ES-I3 (cell line): Measurements from ENCODE around the gene RPL22L1.

Source experiments
- H3K36me3 ChIP-seq: 2 replicates; pipeline ENCODE4 v1.6.1; 2013; ENCODE audit warnings: mild to moderate bottlenecking, low read length, control low read depth, moderate library complexity; ENCODE audit not compliant: insufficient read depth
- H3K4me1 ChIP-seq: 2 replicates; pipeline ENCODE4 v1.6.1; 2013; ENCODE audit warnings: mild to moderate bottlenecking, control low read depth, low read length; ENCODE audit not compliant: insufficient read depth
- H3K9ac ChIP-seq: 2 replicates; pipeline ENCODE4 v1.6.1; 2013; ENCODE audit warnings: low read depth, mild to moderate bottlenecking, low read length, moderate library complexity
- H3K9me3 ChIP-seq: 2 replicates; pipeline ENCODE4 v1.6.1; 2013; ENCODE audit warnings: mild to moderate bottlenecking, low read length, moderate library complexity; ENCODE audit not compliant: control insufficient read depth, insufficient read depth

RPL22L1 gene

GRCh38 chr3:170865209-170866094 is 4.5 kb downstream of the RPL22L1 start:
- H3K36me3 ChIP-seq: peaks cover 7% of the 10 kb centered on the region; the same call in 1 of the 2 replicates
- no peaks in the 10 kb centered on the region for H3K9me3 ChIP-seq
- no peak overlapping the region for H3K9ac ChIP-seq
- no peaks in the 10 kb centered on the region for H3K4me1 ChIP-seq

DNA sequence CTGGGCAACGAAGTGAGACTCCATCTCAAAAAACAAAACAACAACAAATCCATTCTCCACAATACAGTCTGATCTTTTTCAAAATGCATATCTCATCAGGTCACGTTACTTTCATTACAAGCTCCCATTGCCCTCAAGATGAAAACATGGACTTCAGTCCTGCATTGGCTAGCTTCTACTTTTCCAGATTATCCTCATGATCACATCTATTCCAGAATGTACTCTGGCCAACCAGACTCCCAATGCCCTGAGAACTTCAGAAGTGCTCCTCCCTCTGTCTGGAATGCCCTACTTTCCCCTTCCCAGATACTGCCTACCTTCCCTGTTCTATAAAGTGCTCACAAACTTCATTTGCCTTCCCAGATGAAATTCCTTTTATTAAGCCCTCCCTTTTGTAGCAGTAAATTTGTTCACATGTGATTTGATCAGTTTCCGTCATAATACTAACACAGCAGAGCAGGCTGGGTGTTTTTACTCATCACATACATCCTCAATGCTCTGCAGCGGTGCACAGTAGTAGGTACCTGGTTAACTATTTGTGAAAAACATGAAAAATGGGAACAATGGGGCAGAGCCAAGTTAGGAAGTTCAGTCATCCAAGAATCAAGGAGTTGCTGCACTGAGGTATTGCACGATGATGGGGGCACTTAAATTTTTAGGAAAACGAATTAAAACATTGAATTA is 5.3 kb downstream of the RPL22L1 start:
- Histone ChIP-seq H3K4me1 (no peaks in the 10 kb centered on the region), H3K36me3 (peaks cover 7% of the 10 kb centered on the region; the same call in 1 of the 2 replicates), H3K9ac (no peak overlapping the region), H3K9me3 (no peaks in the 10 kb centered on the region)

- H3K36me3 ChIP-seq: peaks cover 7% of the 10 kb centered on the region; the same call in 1 of the 2 replicates
- H3K9me3 ChIP-seq: no peaks in the 10 kb centered on the region
- no peak overlapping the region for H3K9ac ChIP-seq
- no peaks in the 10 kb centered on the region for H3K4me1 ChIP-seq
Measured at GRCh38 chr3:170863816-170864215, 6.2 kb downstream of the RPL22L1 start.

GRCh38 chr3:170862618-170863374 is 7.2 kb downstream of the RPL22L1 start:
- no peak overlapping the region for H3K9ac ChIP-seq
- H3K9me3 ChIP-seq: no peaks in the 10 kb centered on the region
- peaks cover 7% of the 10 kb centered on the region; the same call in 1 of the 2 replicates for H3K36me3 ChIP-seq
- H3K4me1 ChIP-seq: no peaks in the 10 kb centered on the region

DNA sequence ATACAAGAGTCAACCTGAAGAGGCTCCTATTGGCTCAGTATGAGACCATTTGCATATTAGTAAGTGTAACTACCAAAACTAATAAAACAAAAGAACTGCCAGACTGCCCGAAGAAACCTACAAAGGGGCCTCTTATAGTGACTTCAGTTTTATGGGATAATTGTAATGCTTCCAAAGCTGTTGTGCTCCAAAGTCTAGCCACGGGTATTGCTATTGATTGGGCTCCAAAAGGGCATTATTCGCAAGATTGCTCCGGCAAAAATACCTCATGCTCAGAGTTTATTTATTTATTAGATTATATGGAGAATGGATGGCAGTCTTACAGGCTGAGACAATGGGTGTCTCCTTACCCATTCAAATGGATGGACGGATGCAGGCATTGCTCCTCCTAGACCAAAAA is 11.4 kb downstream of the RPL22L1 start:
- H3K4me1 ChIP-seq: no peaks in the 10 kb centered on the region
- no peaks in the 10 kb centered on the region for H3K9me3 ChIP-seq
- no peak overlapping the region for H3K9ac ChIP-seq
- H3K36me3 ChIP-seq: no peaks in the 10 kb centered on the region

GRCh38 chr3:170852324-170852723 is 17.7 kb downstream of the RPL22L1 start:
- Histone ChIP-seq H3K4me1 (no peaks in the 10 kb centered on the region), H3K9ac (no peak overlapping the region), H3K36me3 (no peaks in the 10 kb centered on the region), H3K9me3 (no peaks in the 10 kb centered on the region)

DNA sequence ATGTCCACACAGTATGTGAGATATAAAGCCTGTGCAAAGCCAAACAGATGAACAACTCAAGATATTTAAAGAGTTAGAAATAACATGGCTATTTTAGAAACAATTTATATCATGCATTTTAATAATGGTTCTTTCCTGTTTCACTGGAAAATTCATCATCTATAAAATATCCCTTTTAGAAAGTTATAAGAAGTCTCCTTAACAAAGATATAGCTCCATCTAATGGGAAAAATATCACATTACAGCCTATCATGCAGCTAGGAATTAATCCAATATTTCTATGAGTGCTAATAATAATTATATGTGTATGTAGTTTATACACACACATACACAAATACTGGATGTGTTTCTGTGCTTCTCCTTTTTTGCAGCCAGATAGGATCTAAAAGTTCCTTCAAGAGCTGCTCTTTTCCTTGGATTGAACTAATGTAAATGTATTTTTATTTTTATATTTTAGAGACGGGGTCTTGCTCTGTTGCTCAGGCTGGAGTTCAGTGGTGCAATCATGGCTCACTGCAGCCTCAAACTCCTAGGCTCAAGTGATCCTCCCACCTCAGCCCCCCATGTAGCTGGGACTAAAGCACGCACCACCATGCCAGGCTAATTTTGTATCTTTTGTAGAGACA is 21.6 kb downstream of the RPL22L1 start:
- no peaks in the 10 kb centered on the region for H3K4me1 ChIP-seq
- no peaks in the 10 kb centered on the region for H3K36me3 ChIP-seq
- no peak overlapping the region for H3K9ac ChIP-seq
- H3K9me3 ChIP-seq: peaks cover 9% of the 10 kb centered on the region; the same call in 1 of the 2 replicates

DNA sequence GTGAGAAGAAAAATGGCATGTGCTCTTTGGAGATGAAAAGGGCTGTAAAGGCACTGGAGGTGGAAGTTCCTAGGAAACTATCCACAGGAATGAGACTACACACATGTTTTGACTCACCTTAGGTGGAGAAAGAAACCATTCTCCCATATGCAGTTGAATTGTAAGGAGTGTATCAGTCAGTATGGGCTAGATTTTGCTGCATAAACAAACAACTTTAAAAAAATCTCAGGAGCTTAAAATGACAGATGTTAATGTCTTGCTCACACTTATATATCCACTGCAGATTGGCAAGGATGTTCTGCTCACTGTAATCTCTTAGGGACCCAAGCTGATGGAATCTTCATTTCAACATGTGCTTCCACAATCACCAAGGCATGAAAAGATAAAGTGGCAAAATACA is 25.6 kb downstream of the RPL22L1 start:
- 0 out of 2 replicates have a peak, but pooled peaks cover 5% of the 10 kb centered on the region for H3K4me1 ChIP-seq
- H3K36me3 ChIP-seq: no peaks in the 10 kb centered on the region
- no peak overlapping the region for H3K9ac ChIP-seq
- peaks cover 9% of the 10 kb centered on the region; the same call in 1 of the 2 replicates for H3K9me3 ChIP-seq

DNA sequence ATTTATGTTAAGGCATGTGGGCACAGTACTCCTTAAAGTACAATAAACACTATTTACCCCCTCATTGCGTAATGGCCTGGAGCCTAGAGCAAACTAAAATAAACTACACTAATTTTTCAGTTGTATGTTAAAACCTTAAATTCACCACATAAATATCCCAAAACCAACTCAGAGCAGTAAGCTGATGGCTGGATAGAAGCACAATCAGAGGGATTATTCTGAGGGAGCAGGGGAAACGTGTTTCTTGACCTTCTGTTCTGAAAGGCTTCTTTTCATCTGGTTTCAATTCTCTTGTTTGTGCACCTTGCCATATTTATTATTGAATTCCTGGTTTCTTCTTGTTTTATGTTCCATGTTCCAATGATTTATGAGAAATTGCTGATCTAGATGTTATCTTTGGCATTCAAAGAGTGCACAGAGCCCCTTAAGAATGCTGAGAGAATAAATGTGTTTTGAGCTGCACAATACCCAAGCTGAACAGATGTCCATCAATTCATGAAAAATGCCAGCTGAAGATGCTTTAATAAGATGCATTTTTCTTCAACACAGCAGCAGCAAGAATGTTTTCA is 29.6 kb downstream of the RPL22L1 start:
- Histone ChIP-seq H3K4me1 (peaks cover 8% of the 10 kb centered on the region; the same call in 1 of the 2 replicates), H3K36me3 (no peaks in the 10 kb centered on the region), H3K9ac (no peak overlapping the region), H3K9me3 (peaks cover 9% of the 10 kb centered on the region)

DNA sequence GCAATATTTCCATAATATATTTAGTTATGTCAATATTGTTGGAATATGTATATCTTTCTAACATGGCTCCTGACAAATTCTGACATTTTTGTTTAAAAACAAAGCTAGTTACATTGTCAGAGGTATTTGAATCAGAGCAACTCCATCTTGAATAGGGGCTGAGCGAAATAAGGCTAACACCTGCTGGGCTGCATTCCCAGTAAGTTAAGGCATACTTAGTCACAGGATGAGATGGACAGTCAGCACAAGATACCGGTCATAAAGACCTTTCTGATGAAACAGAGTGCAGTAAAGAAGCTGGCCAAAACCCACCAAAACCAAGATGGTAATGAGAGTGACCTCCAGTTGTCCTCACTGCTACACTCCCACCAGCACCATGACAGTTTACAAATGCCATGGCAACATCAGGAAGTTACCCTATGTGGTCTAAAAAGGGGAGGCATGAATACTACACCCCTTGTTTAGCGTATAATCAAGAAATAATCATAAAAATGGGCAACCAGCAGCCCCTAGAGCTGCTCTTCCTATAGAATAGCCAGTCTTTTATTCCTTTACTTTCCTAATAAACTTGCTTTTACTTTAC is 30.4 kb downstream of the RPL22L1 start:
- Histone ChIP-seq H3K36me3 (no peaks in the 10 kb centered on the region), H3K9ac (no peak overlapping the region), H3K4me1 (peaks cover 12% of the 10 kb centered on the region; the same call in 1 of the 2 replicates), H3K9me3 (peaks cover 6% of the 10 kb centered on the region)

DNA sequence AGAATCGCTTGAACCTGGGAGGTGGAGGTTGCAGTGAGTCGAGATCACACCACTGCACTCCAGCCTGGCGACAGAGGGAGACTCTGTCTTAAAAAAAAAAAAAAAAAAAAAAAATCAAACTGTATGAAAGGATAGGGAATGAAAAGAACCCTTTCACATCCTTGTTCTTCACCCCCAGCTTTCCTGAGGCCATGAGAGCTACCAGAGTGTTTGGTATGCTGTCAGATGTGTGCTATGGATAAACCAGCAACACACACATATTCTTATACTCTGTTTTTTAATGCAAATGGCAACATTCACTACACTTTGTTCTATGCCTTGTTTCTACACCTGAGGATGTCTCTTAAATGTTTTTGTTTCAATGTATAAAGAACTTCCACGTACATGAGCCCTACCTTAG is 33.5 kb downstream of the RPL22L1 start:
- H3K9me3 ChIP-seq: no peaks in the 10 kb centered on the region; the same call in 1 of the 2 replicates
- peaks cover 23% of the 10 kb centered on the region; the same call in 1 of the 2 replicates for H3K4me1 ChIP-seq
- H3K9ac ChIP-seq: no peak overlapping the region
- no peaks in the 10 kb centered on the region for H3K36me3 ChIP-seq

GRCh38 chr3:170835336-170835735 is 34.7 kb downstream of the RPL22L1 start:
- H3K9me3 ChIP-seq: no peaks in the 10 kb centered on the region; the same call in 1 of the 2 replicates
- no peaks in the 10 kb centered on the region for H3K36me3 ChIP-seq
- no peak overlapping the region for H3K9ac ChIP-seq
- peaks cover 28% of the 10 kb centered on the region for H3K4me1 ChIP-seq

DNA sequence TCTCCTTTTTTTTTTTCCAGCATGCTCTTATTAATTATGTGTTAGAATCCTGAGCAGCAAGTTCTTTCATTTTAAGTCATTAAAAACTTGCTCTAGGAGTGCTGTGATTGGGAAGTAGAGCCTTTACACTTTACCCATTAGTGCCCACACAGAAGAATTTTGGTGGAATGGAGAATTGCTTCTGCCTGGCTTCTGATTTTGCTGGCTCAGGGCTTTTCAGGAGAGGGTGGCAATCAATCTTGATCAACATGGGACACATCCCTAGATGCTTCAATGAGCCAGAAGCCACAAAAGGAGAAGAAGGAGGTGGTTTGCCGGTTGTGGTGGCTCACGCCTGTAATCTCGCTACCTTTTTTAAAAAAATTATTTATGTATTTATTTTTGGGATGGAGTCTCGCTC is 39.4 kb downstream of the RPL22L1 start:
- no peak overlapping the region for H3K9ac ChIP-seq
- H3K36me3 ChIP-seq: no peaks in the 10 kb centered on the region
- H3K9me3 ChIP-seq: no peaks in the 10 kb centered on the region
- H3K4me1 ChIP-seq: peaks cover 50% of the 10 kb centered on the region
